ENCODE results near the gene COA4. TPM values are rescaled to one million over a fixed set of nuclear protein-coding genes. Genes with fewer than 3 reads are reported as not detected.

Gene COA4
- total RNA-seq, 1 experiment from 2014 or later = 161 TPM

DNA sequence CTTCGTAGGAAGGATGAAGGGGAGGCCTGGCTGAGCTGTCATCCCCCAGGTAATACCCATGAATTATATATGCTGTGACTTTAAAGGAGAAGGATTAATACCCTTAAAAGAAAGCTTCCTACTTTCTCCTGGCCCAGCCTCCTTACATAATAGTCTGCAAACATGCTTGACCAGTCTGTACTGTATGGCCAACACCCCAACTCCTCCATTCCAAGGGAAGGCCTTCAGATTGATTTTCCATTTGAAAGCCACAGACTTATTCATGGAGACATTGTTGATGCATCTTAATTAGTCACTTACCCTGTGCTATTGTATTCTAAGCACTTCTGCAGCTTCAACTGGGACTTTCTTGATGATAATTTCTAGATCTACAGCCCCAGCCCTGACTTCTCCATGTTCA lies 2.1 kb upstream of the COA4 start:
- H3K4me3 ChIP-seq (ENCODE audit: insufficient read depth, low read depth, low read length) = no peak overlapping the region
- DNase-seq = no peak
- H3K27me3 ChIP-seq (ENCODE audit: control insufficient read depth, insufficient read depth, low read length) = no peaks in the 10 kb centered on the region
- peaks cover 2% of the 10 kb centered on the region for H3K36me3 ChIP-seq (replicated peaks; ENCODE audit: control insufficient read depth, insufficient read depth, low read length)

- no peak for DNase-seq
- no peaks in the 10 kb centered on the region for H3K27me3 ChIP-seq (ENCODE audit: control insufficient read depth, insufficient read depth, low read length)
These were observed 806 bp downstream of the COA4 start for GRCh38 chr11:73875840-73876239.

DNA sequence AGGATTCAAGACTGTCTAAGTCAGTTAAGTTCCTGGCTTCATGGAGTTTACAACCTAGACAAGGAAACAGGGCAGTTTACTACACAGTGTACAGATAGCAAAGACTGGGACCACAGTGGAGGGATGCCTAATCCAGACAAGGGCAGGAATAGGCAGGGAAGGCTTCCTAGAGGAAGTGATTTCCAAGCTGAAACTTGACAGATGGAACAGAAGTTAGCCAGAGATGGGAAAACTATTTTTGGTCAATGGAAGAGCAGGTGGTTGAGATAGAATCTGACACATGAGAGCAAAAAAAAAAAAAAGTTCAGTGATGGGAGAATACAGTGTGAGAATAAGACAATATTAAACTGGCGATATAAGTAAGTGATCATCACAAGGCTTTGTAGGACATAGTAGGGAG lies 1.3 kb downstream of the COA4 start:
- DNase-seq = no peak
- no peaks in the 10 kb centered on the region for H3K27me3 ChIP-seq (ENCODE audit: control insufficient read depth, insufficient read depth, low read length)
- H3K36me3 ChIP-seq (replicated peaks; ENCODE audit: control insufficient read depth, insufficient read depth, low read length) = peaks cover 15% of the 10 kb centered on the region
- H3K4me3 ChIP-seq (ENCODE audit: insufficient read depth, low read depth, low read length) = peak overlapping the region; percentile 90; the same call in 1 of the 2 replicates

More at GRCh38 chr11:73875840-73876239, 806 bp downstream of the COA4 start:
- Histone ChIP-seq H3K36me3 (replicated peaks; ENCODE audit: control insufficient read depth, insufficient read depth, low read length) (peaks cover 15% of the 10 kb centered on the region), H3K4me3 (ENCODE audit: insufficient read depth, low read depth, low read length) (peak overlapping the region; percentile 90)

DNA sequence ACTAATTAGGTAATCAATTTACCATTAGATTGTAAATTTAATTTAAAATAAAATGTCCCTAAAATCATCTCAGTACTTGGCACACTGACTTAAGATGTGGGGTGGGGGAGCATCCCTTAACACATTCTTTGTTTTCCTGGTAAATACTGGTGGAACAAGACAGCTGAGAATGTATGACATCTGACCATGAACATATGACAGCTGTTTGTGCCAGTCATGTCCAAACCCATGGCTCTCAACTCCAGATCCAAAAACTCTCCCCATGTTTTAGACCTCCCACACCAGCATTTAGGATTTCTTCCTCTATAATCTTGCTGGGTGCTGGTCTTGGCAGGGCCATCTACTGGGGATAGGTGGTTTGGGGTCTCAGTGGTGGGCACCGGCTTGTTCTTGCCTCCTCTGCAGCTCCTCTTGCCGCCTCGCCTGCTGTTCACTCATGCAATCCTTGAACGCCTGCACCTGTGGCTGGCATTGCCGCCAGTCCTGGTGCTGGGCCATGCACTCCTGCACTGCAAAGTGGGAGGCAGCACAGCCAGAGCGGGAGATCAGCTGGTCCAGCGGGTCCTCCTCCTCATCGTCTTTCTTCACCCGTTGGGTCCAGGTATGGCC lies 3.8 kb downstream of the COA4 start:
- Histone ChIP-seq H3K4me3 (ENCODE audit: insufficient read depth, low read depth, low read length) (no peak overlapping the region), H3K27me3 (ENCODE audit: control insufficient read depth, insufficient read depth, low read length) (no peaks in the 10 kb centered on the region), H3K36me3 (replicated peaks; ENCODE audit: control insufficient read depth, insufficient read depth, low read length) (peaks cover 15% of the 10 kb centered on the region)
- DNase-seq = no peak

DNA sequence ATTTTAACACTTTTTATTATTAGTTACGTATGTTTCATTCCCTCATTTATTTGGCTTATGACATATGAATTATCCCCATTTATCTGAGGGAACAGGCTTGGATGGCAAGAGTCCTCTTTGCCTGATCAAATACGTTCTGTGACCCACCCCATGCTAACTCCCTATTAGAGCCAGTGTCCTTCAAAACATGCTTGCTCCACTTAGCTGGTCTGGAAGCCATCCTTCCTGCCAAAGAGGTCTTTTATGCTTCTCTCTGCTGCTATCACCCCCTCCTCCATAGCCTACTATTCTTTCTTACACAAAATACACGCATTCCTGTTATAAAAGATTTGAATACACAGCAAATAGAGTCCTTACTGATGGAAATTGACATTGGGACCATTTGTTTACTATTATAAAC lies 6.4 kb downstream of the COA4 start:
- peaks cover 15% of the 10 kb centered on the region for H3K36me3 ChIP-seq (replicated peaks; ENCODE audit: control insufficient read depth, insufficient read depth, low read length)
- H3K27me3 ChIP-seq (ENCODE audit: control insufficient read depth, insufficient read depth, low read length) = no peaks in the 10 kb centered on the region
- no peak for DNase-seq
- no peak overlapping the region for H3K4me3 ChIP-seq (ENCODE audit: insufficient read depth, low read depth, low read length)

- Histone ChIP-seq H3K36me3 (replicated peaks; ENCODE audit: control insufficient read depth, insufficient read depth, low read length) (peaks cover 14% of the 10 kb centered on the region), H3K4me3 (ENCODE audit: insufficient read depth, low read depth, low read length) (no peak overlapping the region), H3K27me3 (ENCODE audit: control insufficient read depth, insufficient read depth, low read length) (no peaks in the 10 kb centered on the region)
- DNase-seq = no peak
These were observed 7.2 kb downstream of the COA4 start for GRCh38 chr11:73869332-73869949.

GRCh38 chr11:73866586-73866996 lies 10.1 kb downstream of the COA4 start:
- no peak for DNase-seq

DNA sequence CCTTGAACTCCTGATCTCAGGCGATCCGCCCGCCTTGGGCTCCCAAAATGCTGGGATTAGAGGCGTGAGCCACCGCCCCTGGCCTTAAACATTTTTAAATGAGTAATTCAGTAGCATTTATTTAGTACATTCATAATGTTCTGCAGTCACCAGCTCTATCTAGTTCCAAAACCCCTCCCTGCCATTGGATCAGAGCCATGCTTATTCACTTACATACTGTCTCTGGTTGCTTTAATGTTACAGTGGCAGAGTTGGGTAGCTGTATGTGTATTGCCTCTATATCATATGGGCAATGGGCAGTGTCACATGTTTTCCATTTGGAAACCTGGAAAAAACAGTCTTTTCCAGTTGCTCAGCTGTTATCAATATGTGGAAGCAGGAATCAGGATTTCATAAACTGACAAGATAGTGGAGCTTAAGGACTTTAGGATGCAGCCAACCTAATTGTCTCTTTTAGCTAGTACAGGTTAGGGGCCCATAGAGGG lies 10.5 kb downstream of the COA4 start:
- Histone ChIP-seq H3K4me3 (ENCODE audit: insufficient read depth, low read depth, low read length) (no peak overlapping the region), H3K36me3 (replicated peaks; ENCODE audit: control insufficient read depth, insufficient read depth, low read length) (no peaks in the 10 kb centered on the region; the same call in 1 of the 2 replicates), H3K27me3 (ENCODE audit: control insufficient read depth, insufficient read depth, low read length) (no peaks in the 10 kb centered on the region)
- DNase-seq = no peak

More at GRCh38 chr11:73866586-73866996, 10.1 kb downstream of the COA4 start:
- Histone ChIP-seq H3K4me3 (ENCODE audit: insufficient read depth, low read depth, low read length) (no peak overlapping the region), H3K27me3 (ENCODE audit: control insufficient read depth, insufficient read depth, low read length) (no peaks in the 10 kb centered on the region), H3K36me3 (replicated peaks; ENCODE audit: control insufficient read depth, insufficient read depth, low read length) (peaks cover 3% of the 10 kb centered on the region)

- Histone ChIP-seq H3K36me3 (replicated peaks; ENCODE audit: control insufficient read depth, insufficient read depth, low read length) (no peaks in the 10 kb centered on the region; the same call in 1 of the 2 replicates), H3K4me3 (ENCODE audit: insufficient read depth, low read depth, low read length) (no peak overlapping the region), H3K27me3 (ENCODE audit: control insufficient read depth, insufficient read depth, low read length) (no peaks in the 10 kb centered on the region)
- DNase-seq = no peak
These were observed 13.7 kb downstream of the COA4 start for GRCh38 chr11:73862986-73863385.

- no peaks in the 10 kb centered on the region; the same call in 1 of the 2 replicates for H3K36me3 ChIP-seq (replicated peaks; ENCODE audit: control insufficient read depth, insufficient read depth, low read length)
- no peak for DNase-seq
- no peak overlapping the region for H3K4me3 ChIP-seq (ENCODE audit: insufficient read depth, low read depth, low read length)
- H3K27me3 ChIP-seq (ENCODE audit: control insufficient read depth, insufficient read depth, low read length) = no peaks in the 10 kb centered on the region
These were observed 16.4 kb downstream of the COA4 start for GRCh38 chr11:73860202-73860601.

DNA sequence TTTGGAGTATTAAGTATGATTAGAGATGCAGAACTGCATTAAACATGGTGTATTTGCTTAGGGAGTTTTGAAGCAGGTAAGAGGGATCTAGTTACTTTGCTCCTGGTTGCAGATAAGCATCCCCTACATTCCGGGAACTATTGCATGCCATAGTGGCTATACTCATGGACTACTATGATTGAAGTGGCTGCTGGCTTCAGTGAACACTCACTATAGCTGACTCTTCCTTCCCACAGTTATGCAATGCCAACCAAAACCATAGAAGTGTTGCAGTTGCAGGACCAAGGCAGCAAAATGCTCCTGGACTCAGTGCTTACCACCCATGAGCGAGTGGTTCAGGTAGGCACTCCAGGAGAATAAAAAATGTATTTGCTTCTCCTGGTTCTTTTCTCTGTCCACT lies 17.0 kb downstream of the COA4 start:
- Histone ChIP-seq H3K4me3 (ENCODE audit: insufficient read depth, low read depth, low read length) (no peak overlapping the region), H3K27me3 (ENCODE audit: control insufficient read depth, insufficient read depth, low read length) (no peaks in the 10 kb centered on the region), H3K36me3 (replicated peaks; ENCODE audit: control insufficient read depth, insufficient read depth, low read length) (no peaks in the 10 kb centered on the region; the same call in 1 of the 2 replicates)
- no peak for DNase-seq

DNA sequence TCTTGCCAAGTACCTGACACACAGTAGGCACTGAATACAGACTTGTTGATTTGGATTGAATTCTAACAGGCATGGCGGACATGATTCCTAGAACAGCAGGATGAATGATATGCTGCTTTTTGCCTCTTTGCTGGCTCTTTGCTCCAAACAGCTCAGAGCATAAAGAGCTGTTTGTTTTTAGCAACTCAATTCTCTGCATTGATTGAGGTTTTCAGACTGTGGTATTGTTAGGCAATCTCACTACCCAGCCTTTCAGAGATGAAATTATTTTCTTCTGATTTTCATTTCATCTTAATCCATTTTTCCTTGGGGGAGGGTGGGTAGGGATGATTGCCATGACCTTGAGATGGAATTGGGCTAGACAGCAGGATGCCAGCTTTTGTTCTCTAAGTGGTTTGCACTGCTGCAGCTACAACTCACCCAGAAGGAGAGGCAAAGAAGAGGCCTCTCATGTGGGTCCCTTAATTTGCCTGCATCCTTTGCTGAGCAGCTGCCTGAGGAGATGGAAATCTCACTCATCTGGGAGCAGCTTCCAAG lies 20.5 kb downstream of the COA4 start:
- Histone ChIP-seq H3K36me3 (replicated peaks; ENCODE audit: control insufficient read depth, insufficient read depth, low read length) (no peaks in the 10 kb centered on the region), H3K27me3 (ENCODE audit: control insufficient read depth, insufficient read depth, low read length) (no peaks in the 10 kb centered on the region), H3K4me3 (ENCODE audit: insufficient read depth, low read depth, low read length) (no peak overlapping the region)
- peak; percentile 32 for DNase-seq

GRCh38 chr11:73854680-73855079 lies 22.0 kb downstream of the COA4 start:
- no peaks in the 10 kb centered on the region for H3K36me3 ChIP-seq (replicated peaks; ENCODE audit: control insufficient read depth, insufficient read depth, low read length)
- no peak for DNase-seq
- H3K4me3 ChIP-seq (ENCODE audit: insufficient read depth, low read depth, low read length) = no peak overlapping the region
- no peaks in the 10 kb centered on the region for H3K27me3 ChIP-seq (ENCODE audit: control insufficient read depth, insufficient read depth, low read length)

- Histone ChIP-seq H3K36me3 (replicated peaks; ENCODE audit: control insufficient read depth, insufficient read depth, low read length) (no peaks in the 10 kb centered on the region), H3K4me3 (ENCODE audit: insufficient read depth, low read depth, low read length) (no peak overlapping the region), H3K27me3 (ENCODE audit: control insufficient read depth, insufficient read depth, low read length) (no peaks in the 10 kb centered on the region)
- no peak for DNase-seq
These were observed 24.6 kb downstream of the COA4 start for GRCh38 chr11:73852049-73852448.

Data from H7 (cell line).